KG1 (cell line): ENCODE measurements around the gene RNF227.

Source experiments
- DNase-seq: peaks from one replicate; lab custom pipeline; 2025; lab: John Stamatoyannopoulos, UW

RNF227 gene

DNA sequence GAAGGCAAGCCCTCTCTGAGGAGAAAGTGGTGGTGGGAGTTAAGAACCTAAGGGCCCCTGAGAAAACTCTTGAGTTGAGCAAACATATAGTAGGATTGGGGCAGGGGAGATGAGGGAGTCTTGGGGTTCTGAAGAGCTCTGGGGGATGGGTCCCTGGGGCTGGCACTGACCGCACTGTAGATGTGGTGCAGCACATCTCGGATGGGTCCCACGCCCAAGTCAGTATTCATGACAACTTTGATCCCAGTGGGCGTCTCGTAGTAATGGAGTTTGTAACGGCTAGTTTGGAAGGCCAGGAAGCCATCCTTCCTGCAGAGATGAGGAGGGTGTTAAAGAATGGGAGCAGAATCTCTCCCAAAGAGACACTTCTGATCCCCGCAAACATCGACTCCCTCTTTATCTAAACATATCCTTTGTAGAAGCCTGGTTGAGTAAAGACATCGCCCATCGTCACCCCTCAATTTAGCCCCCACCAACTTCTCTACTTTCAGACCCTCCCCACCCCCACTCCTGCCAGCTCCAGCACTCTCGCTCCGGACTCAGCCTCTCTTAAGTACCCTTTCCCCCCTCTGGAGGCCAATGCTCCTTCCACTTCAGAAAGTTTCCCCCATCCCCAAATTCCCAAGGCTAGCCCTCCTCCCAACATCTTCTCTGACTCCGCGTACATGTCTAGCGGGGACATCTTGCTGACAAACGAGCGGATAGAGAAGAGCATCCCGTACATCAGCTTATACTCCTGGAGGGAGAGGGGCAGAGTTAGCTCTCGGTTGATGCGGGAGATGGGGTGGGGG is 14.9 kb upstream of the RNF227 start:
- DNase-seq: no peak

DNA sequence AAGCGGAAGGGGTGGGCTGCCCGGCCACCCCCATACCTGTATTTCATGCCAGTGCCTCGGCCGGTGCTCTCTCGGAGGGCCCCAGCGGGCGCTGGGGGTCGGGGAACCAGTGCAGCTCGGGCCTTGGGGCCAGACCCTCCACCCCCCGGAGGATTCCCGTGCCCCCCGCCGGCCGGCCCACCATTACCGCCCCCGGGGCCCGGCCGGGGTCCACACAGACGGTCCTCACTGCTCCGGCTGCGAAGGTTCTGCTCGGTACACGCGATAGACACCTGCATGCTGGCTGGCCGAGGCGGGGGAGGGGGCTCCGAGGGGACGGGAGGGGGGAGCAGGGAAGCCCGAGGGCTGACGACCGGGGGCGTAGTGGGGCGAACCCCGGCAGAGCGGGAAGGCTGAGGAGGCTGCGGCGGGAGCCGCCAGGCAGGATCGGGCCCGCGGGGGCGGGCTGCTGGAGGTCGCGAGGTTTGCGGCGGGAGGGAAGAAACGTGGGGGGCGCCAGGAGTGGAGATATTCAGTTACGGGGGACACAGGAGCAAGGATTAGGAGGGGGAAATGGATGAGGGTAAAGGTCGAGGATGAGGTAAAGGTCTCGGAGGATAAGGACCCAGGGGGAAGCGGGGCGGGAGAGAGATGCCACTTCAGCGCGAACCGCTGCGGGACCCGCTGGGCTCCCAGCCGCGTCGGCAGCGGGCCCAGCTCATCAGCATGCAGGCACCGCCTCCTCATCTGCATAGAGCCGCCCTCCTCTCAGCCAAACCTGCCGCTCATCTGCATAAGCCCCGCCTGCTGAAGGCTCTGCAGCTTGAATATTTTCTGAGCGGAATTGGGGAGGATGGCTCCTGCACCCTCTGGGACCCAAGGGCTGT is 13.3 kb upstream of the RNF227 start, which contains the start of gene KCNAB3:
KCNAB3 (minus strand) TSS at position 699 of the 866 bp plus-strand sequence; CDS start at position 278, 421 bp downstream.
- DNase-seq: no peak

DNA sequence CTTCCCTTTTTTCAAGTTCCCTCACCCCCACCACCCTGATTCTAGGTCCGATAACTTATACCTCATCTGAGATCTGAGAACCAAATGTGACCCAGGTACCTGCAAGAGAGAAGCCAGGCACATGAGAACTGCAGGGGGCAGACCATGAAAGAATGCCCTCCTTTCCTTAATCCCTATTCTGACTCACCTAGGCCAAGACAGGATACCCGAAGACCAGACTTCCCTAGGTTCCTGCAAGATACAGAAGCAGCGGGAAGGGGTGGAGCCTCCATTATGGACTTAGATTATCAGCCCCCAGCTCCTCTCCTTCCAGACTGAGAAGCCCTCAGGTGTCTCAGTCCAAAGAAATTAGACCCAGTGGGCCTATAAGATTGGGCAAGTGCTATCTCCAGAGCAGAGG is 11.5 kb upstream of the RNF227 start:
- no peak for DNase-seq

DNA sequence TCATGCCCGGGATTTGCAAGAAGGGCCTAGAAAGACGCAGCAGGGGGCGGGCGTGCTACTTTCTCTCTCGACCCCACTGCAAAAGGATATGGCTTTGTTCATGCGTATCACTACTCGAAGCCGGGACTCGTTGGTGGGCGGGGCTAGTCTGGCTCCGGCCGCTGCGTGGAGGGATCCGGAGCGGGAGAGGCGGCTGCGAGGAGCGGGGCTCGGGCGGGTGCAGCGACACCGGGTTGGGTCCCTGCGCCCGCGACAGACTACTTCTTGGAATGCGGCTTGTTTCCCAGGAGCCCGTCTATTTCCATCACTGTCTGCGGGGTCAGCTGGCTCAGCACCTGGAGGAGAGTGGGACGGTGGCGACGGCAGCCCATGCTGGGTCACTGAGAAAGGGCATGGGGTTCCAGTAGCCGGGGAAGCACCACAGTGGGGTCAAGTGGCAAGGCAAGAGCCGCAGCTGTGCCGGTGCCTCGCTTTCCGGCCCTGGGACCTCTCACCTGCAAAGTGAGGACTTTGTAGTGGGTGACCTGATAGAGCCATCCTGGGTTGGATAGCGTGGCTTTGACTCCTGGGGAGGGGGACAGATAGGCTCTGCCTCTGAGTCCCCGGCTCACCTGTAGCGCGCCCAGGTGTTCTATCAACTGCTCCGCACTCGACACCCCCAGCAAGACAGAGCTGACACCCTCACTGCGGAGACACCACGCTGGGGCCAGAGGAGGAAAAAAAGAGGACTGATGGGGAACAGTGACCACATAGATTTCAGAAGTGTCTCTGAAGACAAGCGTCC is 6.9 kb upstream of the RNF227 start:
- no peak for DNase-seq

DNA sequence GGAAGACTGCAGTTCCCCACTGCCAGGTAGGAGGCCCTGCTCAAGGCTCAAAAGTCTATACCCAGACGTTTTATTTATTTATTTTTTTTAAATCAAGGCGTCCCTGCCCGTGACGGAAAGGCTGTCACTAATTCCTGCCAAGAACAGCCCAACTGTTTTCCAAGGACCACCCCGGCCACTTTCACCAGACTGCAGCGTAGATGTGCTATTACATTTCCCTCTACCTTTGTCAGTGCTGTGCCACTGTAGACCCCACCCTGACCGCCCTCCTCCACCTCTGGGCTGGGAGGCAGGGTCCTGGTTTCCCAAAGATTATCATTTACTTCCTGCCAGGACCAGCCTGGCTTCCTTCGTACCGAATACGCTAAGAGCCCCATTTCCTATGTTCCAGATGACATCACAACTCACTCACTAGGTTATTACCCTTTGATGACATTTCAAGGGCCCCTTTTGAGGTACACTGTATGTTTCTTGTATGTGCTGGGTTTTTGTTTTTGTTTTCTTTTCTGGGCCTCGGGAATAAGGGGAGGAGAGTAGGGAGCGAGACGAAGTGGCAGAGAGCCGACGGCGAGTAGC is 6.3 kb upstream of the RNF227 start:
- DNase-seq: no peak

DNA sequence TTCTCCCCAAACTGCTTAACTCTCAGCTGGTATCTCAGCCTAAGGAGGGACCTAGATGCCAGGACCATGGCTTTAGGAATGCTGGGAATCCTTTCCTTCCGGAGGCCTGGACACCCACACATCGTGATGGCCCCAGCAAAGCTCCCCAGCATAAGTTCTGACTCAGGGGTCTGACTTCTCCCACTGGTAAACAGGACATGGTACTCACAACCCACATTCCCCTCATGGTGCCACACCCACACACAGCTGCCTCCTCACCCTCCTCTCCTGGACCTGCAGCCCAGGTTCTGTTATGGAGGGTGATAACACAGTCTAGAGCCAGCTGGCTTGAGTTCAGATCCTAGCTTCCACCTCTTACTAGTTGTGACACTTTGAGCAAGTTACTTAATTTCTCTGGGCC is 719 bp upstream of the RNF227 start:
- no peak for DNase-seq

DNA sequence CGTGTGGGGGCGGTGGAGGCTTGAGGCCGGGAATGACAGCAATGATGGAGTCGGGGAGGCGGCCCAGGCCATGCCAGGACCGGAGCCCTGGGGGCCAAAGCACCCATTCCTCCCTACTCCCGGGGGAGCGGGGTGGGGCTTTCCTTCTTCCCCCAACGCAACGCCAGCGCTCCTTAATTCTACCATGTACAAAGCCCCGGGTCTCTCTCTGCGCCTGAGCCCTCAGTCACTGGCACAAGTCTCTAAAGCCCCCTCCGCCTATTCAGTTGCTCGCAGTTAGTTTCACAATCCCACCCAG is 245 bp upstream of the RNF227 start:
- DNase-seq: no peak

DNA sequence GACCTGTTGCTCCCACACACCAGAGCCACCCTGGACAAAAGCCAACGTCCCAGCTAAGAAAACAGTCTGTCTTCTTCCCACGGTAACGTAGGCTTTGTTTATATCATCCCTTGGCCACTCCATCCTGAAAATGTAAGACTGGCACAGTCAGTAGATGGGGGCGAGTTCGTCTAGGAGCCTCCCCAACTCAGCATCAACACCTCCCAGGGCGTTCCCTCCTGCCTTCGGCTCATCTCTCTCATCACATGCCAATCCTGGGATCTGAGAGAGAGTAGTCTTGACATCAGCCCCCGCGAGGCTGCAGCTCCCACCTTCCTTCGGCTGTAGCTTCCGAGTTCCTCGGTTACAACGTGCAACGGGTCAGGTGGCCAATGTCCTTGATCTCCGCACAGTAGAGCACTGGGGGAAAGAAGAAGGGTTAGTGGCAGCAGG is 894 bp downstream of the RNF227 start:
- DNase-seq: no peak

DNA sequence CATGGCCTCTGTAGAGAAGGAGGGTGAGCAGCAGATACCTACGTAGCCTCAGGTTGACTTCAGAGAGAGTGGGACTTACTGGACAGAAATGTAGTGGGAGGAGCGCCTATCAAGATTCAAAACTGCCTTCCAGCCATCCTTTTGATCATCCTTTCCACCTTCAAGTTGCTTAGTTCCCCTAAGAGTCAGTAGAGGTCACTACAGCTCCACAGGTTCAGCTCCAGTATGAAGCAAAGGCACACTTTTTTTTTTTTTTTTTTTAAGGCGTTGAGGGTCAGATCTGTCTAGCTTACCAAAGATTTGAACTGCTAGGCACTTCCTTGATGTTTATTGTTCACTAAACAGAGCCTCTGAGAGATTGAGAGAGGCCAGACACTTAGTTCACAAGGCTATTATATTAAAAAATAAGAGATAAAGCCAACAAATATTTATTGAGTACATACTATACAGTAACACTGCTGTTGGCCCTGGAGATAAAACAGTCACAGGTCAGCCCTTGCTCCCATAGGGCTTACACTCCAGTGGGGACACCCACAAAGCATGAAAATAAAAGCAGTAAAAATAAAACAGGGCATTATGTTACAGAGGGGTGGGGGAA is 3.1 kb downstream of the RNF227 start:
- no peak for DNase-seq

DNA sequence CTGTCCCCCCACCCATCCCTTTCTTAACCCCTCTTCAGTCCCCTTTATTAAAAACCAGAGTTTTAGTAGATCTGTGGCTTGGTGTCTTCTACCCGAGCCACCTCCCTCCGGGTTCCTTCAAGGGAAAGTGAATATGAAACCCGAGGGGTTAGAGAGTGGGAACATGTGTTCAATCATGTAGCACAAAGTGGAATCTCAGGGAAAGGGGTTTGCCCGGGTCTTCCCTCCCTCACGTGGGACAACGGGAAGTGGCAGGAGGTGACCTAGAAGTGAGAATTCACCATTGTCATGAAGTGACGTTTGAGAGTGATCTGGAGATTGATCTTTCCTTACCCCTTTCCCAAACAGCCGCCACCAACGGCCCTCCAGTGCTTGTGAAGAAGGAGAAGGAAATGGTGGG is 5.0 kb downstream of the RNF227 start:
- DNase-seq: no peak

DNA sequence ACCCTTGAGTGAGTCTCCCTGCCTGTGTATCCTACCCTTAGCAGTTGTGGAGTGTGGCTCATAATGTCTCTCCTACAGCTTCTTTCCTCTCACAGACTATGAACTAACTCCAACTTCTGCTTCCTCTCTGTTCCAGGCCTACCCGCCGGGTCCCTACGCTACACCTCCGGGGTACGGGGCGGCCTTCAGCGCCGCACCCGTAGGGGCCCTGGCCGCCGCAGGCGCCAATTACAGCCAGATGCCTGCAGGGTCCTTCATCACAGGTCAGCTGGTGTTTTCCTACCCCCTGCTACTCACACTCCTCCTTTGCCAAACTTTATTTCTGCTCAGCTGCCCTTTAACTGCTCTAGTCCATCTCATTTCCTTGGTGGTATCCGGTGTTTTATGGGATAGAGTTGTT is 5.4 kb downstream of the RNF227 start:
- DNase-seq: no peak

DNA sequence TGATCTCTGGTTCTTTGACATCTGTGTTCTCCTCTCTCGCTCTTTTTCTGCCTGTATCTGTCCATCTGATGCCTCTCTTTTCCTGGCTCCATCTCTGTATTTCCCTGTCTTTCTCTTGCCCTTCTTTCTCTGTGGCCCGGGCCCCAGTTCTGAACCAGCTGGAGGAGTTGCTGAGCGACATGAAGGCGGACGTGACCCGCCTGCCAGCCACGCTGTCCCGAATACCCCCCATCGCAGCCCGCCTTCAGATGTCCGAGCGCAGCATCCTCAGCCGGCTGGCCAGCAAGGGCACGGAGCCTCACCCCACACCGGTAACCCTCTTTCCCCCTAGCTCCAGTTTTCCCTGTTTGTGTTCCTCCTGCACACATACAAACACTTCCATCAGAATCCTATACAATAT is 5.8 kb downstream of the RNF227 start:
- DNase-seq: no peak

DNA sequence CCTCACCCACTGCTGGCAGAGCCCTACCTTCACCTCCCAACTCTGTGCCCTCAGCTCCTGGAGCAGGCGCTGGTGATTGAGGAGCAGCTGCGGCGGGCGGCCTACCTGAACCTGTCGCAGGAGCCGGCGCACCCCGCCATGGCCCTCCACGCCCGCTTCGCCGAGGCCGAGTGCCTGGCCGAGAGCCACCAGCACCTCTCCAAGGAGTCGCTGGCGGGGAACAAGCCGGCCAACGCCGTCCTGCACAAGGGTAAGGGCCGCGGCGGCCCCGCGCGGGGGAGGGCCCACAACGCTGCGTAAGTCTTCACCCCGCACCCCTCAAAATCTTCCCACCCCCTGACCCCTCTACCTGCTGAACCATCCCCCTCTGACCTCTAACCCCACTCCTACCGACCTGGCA is 7.0 kb downstream of the RNF227 start:
- no peak for DNase-seq

DNA sequence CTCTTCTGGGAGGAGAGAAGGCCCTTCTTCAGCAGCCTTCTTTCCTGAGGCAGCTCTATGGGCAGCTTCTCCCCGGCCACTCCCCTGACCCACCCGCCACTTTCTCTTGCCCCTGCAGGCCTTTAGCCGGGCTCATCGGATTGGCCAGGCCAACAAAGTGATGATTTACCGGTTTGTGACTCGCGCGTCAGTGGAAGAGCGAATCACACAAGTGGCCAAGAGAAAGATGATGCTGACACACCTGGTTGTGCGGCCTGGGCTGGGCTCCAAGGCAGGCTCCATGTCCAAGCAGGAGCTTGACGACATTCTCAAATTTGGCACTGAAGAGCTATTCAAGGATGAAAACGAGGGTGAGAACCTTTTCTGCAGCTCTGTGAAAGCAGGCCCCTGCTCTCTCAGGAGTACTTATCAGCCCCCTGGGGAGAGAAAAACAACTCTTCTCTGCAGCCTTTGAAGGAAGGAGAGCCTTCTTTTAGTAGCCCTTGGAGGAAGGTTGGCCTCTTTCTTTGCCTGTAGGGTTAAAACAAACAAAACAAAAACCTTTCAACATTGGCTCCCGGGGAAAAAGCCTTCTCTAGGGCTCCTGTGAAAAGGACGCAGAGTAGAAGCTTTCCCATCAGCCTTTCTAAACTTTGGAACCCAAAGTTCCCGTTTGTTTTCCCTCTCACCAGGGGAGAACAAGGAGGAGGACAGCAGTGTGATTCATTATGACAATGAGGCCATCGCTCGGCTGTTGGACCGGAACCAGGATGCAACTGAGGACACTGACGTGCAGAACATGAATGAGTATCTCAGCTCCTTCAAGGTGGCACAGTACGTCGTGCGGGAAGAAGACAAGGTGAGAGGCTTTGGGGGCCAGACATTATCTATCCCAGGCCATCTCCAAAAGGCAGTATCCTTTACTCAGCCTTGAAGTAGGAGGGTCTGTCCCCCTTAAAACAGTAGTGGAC is 12.7 kb downstream of the RNF227 start:
- DNase-seq: no peak

DNA sequence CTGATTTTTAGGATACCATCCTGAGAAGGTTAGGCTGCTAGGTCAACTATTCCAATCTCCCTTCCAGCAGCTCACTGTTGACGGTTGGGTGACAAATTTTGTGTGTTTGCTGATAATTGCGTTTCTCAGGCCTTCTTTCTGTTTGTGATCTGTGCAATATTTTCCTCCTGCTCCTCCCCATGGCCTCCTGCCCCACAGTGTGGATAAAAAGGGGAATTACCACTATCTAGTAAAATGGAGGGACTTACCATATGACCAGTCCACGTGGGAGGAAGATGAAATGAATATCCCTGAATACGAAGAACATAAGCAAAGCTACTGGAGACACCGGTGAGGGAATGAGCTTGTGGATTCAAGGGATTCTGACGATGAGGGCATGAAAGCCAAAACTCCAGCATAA is 18.3 kb downstream of the RNF227 start:
- no peak for DNase-seq

DNA sequence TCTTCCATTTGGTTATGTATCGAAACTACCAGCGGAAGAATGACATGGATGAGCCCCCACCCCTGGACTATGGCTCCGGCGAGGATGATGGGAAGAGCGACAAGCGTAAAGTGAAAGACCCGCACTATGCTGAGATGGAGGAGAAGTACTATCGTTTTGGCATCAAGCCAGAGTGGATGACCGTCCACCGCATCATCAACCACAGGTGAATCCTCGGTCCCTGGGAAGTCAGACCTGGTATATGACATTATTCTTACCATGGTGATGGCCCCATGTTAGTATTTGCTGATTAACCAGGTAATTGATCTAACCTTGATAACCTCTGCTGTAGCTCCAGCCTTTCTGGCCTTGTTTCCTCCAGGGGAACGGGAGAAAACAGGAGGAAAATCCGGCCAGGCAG is 19.0 kb downstream of the RNF227 start:
- DNase-seq: no peak

DNA sequence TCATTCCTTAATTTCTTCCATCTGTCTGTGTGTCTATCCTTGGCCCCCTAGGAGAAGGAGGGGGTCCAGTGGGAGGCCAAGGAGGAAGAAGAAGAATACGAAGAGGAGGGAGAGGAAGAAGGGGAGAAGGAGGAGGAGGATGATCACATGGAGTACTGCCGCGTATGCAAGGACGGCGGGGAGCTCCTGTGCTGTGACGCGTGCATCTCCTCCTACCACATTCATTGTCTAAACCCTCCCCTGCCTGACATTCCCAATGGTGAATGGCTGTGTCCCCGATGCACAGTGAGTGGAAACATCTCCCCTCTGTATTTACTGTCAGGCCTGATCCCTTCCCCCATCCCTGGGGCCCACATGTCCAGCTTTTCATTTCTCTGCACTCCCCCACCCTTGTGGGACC is 21.2 kb downstream of the RNF227 start:
- no peak for DNase-seq

DNA sequence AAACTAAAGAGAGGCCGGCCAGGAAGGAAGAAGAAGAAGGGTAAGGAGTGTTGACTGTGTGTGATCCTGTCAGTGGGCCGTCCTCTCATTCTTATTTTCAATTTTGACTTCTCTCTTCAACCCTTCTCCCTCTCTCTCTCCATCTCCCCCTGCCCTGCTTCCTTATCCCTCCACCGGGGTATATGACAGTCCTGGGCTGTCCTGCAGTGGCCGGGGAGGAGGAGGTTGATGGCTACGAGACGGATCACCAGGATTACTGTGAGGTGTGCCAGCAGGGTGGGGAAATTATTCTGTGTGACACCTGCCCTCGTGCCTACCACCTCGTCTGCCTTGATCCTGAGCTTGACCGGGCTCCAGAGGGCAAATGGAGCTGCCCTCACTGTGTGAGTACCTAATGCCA is 21.9 kb downstream of the RNF227 start:
- DNase-seq: no peak

DNA sequence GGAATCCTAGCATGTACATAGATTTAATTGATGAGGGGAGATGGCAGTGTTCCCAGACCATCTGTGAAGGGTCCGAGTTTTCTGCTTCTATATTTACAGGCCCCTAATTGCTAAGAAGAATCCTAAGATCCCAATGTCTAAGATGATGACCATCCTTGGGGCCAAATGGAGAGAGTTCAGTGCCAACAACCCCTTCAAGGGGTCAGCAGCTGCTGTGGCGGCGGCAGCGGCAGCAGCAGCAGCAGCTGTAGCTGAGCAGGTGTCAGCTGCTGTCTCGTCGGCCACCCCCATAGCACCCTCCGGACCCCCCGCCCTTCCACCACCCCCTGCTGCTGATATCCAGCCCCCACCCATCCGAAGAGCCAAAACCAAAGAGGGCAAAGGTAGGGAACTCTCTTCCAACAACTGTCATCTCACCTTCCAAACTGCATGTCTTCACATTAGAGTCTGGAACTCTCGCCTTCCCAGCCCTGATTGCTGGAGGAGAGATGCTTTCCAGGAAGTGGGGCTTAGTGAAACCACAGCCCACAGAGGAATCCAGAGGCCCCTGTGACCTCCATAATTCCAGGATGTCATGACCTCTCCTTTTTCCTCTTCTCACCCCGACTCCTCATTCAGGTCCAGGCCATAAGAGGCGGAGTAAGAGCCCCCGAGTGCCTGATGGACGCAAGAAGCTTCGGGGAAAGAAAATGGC is 22.8 kb downstream of the RNF227 start:
- no peak for DNase-seq
